ENCODE data around the gene BCAS3.

DNA sequence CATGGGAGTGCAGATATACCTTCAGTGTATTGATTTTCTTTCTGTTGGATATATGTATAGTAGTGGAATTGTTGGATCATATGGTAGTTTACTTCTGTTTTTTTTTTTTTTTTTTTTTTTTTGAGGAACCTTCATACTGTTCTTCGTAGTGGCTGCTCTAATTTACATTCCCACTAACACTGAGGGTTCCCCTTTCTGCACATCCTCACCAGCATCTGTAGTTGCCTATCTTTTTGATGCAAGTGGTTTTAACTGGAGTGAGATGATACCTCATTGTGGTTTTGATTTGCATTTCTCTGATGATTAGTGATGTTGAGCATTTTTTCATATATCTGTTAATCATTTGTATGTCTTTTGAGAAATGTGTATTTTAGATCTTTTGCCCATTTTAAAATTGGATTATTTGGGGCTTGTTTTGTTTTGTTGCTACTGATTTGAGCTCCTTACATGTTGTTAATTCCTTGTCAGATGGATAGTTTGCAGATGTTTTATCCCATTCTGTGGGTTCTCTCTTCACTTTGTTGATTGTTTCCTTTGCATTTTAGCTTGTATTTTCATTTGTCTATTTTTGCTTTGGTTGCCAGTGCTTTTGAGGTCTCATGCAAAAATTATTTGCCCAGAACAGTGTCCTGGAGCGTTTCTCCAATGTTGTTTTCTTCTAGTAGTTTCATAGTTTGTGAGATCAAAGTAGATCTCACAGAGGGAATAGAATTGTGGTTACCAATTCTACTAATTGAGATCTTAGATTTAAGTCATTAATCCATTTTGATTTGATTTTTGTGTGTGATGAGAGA is 25.0 kb upstream of the BCAS3 start:
- no peak for TF ChIP-seq EZH2 (IDR thresholded peaks at IDR 0.05; ENCODE audit: borderline replicate concordance, low read length)
- TF ChIP-seq, protein P1, sequence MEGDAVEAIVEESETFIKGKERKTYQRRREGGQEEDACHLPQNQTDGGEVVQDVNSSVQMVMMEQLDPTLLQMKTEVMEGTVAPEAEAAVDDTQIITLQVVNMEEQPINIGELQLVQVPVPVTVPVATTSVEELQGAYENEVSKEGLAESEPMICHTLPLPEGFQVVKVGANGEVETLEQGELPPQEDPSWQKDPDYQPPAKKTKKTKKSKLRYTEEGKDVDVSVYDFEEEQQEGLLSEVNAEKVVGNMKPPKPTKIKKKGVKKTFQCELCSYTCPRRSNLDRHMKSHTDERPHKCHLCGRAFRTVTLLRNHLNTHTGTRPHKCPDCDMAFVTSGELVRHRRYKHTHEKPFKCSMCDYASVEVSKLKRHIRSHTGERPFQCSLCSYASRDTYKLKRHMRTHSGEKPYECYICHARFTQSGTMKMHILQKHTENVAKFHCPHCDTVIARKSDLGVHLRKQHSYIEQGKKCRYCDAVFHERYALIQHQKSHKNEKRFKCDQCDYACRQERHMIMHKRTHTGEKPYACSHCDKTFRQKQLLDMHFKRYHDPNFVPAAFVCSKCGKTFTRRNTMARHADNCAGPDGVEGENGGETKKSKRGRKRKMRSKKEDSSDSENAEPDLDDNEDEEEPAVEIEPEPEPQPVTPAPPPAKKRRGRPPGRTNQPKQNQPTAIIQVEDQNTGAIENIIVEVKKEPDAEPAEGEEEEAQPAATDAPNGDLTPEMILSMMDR (IDR thresholded peaks at IDR 0.05; ENCODE audit: low read length) = no peak

All from OCI-LY1 (cell line).